Measurements from ENCODE around the gene EVA1A. TPM values are rescaled to one million over a fixed set of nuclear protein-coding genes. Genes with fewer than 3 reads are reported as not detected.

EVA1A gene
- polyA plus RNA-seq, 3 donors, result not detected

DNA sequence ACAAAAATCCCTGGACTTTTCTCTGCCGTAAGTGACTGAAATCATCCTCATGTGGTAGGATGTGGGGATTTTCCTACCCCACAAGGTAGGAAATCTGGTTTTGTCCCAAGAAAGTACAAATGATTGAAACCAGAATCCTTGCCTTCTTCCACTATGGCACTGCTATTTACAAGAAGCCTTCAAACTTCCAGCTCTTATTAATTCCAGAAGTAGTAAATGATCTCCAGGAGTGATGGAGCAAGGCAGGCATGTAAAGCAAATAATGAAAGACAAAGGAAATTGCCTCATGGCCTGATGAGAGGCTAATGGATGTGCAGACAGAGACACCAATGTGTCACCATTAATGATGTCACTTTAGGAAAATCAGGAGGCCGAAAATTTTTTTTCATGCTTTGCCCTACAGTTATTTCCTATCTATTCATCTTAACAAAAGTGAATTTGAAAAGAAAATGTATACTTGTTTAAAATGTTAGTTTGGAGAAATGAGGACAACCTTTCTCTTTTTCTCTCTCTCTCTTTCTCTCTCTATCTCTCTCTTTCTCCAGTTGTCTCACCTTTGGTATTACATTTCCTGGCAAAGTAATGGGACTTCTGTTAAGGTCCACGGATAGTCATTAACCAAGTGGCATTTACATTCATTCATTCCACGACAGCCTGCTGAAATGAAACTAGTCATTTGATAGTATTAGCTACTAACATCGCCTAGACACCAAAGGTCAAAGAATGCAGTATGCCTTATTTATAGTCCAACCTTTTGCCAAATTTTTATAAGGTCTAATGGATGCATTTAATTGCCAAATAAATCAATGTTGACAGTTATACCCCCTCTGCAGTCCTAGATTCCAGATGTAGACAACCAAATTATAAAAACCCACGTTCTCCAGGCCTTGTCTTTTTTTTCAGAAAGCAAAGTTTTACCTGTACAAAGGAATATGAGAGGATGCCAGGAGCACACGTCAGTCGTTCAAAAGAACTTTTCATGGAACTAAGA, 5.0 kb upstream of the EVA1A start:
- Mint-ChIP-seq H3K4me1 (no peaks in the 10 kb centered on the region), H3K27me3 (ENCODE audit: low read depth in 3 of 3) (peaks cover 19 to 24% (median 20%) of the 10 kb centered on the region in 3 donors), H3K4me3 (no peak overlapping the region), H3K9me3 (peaks cover 0 to 4% (median 0%) of the 10 kb centered on the region in 7 donors), H3K36me3 (no peaks in the 10 kb centered on the region), H3K27ac (no peak overlapping the region)
- Histone ChIP-seq H3K79me2 (ENCODE audit: insufficient read depth, low read length) (no peaks in the 10 kb centered on the region), H3K27me3 (ENCODE audit: control insufficient read depth in 2 of 2, insufficient read depth in 2 of 2, low read length in 2 of 2) (peaks cover 18 to 26% of the 10 kb centered on the region in 2 donors), H3K9me3 (replicated peaks in 1 of 2; ENCODE audit: control insufficient read depth in 1 of 2, insufficient read depth in 1 of 2, low read length in 2 of 2) (no peaks in the 10 kb centered on the region), H3K4me2 (replicated peaks; ENCODE audit: extremely low read depth, low read length, poor library complexity, severe bottlenecking) (no peak overlapping the region), H2AFZ (ENCODE audit: insufficient read depth, low read depth, low read length, poor library complexity, severe bottlenecking) (no peak overlapping the region), H3K27ac (ENCODE audit: low read depth in 1 of 2, low read length in 2 of 2) (no peak overlapping the region), H3K9ac (ENCODE audit: insufficient read depth, low read length, poor library complexity, severe bottlenecking) (no peak overlapping the region), H3K4me3 (replicated peaks in 1 of 3; ENCODE audit: low read depth in 2 of 3, low read length in 3 of 3) (no peak overlapping the region), H3K4me1 (ENCODE audit: control insufficient read depth in 1 of 2, insufficient read depth in 2 of 2, low read length in 2 of 2) (no peaks in the 10 kb centered on the region), H4K20me1 (ENCODE audit: insufficient read depth, low read length) (no peaks in the 10 kb centered on the region), H3K36me3 (replicated peaks in 1 of 2; ENCODE audit: control insufficient read depth in 1 of 2, insufficient read depth in 2 of 2, low read length in 2 of 2) (no peaks in the 10 kb centered on the region)
- intact Hi-C loops (cut with micrococcal nuclease), result no loop called here
- DNase-seq, result no peak
- TF ChIP-seq CTCF (IDR thresholded peaks at IDR 0.05), result no peak
- 74% methylated on average over 3 of the region's 8 CpGs for WGBS (ENCODE audit: insufficient coverage)

- no peaks in the 10 kb centered on the region for H3K79me2 ChIP-seq (ENCODE audit: insufficient read depth, low read length)
- H3K4me3 ChIP-seq (replicated peaks in 1 of 3; ENCODE audit: low read depth in 2 of 3, low read length in 3 of 3), result no peak overlapping the region
- no peaks in the 10 kb centered on the region for H4K20me1 ChIP-seq (ENCODE audit: insufficient read depth, low read length)
- H3K9me3 ChIP-seq (replicated peaks in 1 of 2; ENCODE audit: control insufficient read depth in 1 of 2, insufficient read depth in 1 of 2, low read length in 2 of 2), result no peaks in the 10 kb centered on the region
- peaks cover 26 to 33% (median 28%) of the 10 kb centered on the region in 3 donors for H3K27me3 Mint-ChIP-seq (ENCODE audit: low read depth in 3 of 3)
- peaks cover 0 to 5% (median 2%) of the 10 kb centered on the region in 7 donors for H3K9me3 Mint-ChIP-seq
- no peaks in the 10 kb centered on the region for H3K36me3 Mint-ChIP-seq
- H3K27me3 ChIP-seq (ENCODE audit: control insufficient read depth in 2 of 2, insufficient read depth in 2 of 2, low read length in 2 of 2), result peaks cover 18 to 35% of the 10 kb centered on the region in 2 donors
- no peaks in the 10 kb centered on the region for H3K36me3 ChIP-seq (replicated peaks in 1 of 2; ENCODE audit: control insufficient read depth in 1 of 2, insufficient read depth in 2 of 2, low read length in 2 of 2)
- no peaks in the 10 kb centered on the region for H3K4me1 ChIP-seq (ENCODE audit: control insufficient read depth in 1 of 2, insufficient read depth in 2 of 2, low read length in 2 of 2)
- no peak for TF ChIP-seq CTCF (IDR thresholded peaks at IDR 0.05)
- H3K27ac Mint-ChIP-seq, result no peak overlapping the region
- H3K4me2 ChIP-seq (replicated peaks; ENCODE audit: extremely low read depth, low read length, poor library complexity, severe bottlenecking), result no peak overlapping the region
- DNase-seq, result no peak
- H3K4me3 Mint-ChIP-seq, result no peak overlapping the region
- H3K9ac ChIP-seq (ENCODE audit: insufficient read depth, low read length, poor library complexity, severe bottlenecking), result no peak overlapping the region
- no peaks in the 10 kb centered on the region for H3K4me1 Mint-ChIP-seq
- no peak overlapping the region for H3K27ac ChIP-seq (ENCODE audit: low read depth in 1 of 2, low read length in 2 of 2)
- intact Hi-C loops (cut with micrococcal nuclease), result no loop called here
- WGBS (ENCODE audit: insufficient coverage), result 53% methylated on average over 3 of the region's 4 CpGs
- no peak overlapping the region for H2AFZ ChIP-seq (ENCODE audit: insufficient read depth, low read depth, low read length, poor library complexity, severe bottlenecking)
Observed at GRCh38 chr2:75564713-75565359, 4.1 kb upstream of the EVA1A start.

All from CD14-positive monocyte (primary cell).